H1 (cell line): ENCODE data around the gene CPLANE1. TPM values are rescaled to one million over a fixed set of nuclear protein-coding genes. Genes with fewer than 3 reads are reported as not detected.

ENCODE experiments used
- CTCF ChIA-PET: fragments of 300-600 bp; sonication (Branson Sonifier 250); formaldehyde crosslinking; loops from one replicate; lab custom pipeline; 2021; ENCODE audit not compliant: partially characterized antibody; lab: Charles Lee
- POLR2A ChIA-PET: fragments of 300-600 bp; sonication (Branson Sonifier 250); formaldehyde crosslinking; loops from one replicate; lab custom pipeline; 2021; ENCODE audit warnings: inconsistent platforms; ENCODE audit not compliant: partially characterized antibody; lab: Charles Lee
- DNase-seq, 2 experiments: peaks; one replicate each; pipeline versions ENCODE4 v3.0.0 to v3.0.0-alpha.2; 2010 to 2022; ENCODE audit warnings: low spot score in 2 of 2, low read depth in 1 of 2, mixed read lengths in 1 of 2
- FAIRE-seq: peaks from 2 replicates; lab custom pipeline; 2011; peaks lifted over from hg19 to GRCh38; lab: Jason Lieb, UNC
- H2AFZ ChIP-seq: 2 replicates; pipeline ENCODE4 v1.8.1; 2012; ENCODE audit warnings: low read length, inconsistent platforms
- H2AK5ac ChIP-seq: 2 replicates; pipeline ENCODE4 v1.6.1; 2013; ENCODE audit warnings: low read depth, low read length
- H2BK120ac ChIP-seq: replicated peaks from 2 replicates; pipeline ENCODE3; 2013; ENCODE audit warnings: low read depth, low read length, inconsistent platforms
- H2BK12ac ChIP-seq: 2 replicates; pipeline ENCODE4 v1.6.1; 2013; ENCODE audit warnings: low read depth, low read length
- H2BK15ac ChIP-seq: 2 replicates; pipeline ENCODE4 v1.6.1; 2013; ENCODE audit warnings: low read length
- H2BK20ac ChIP-seq: 2 replicates; pipeline ENCODE4 v1.6.1; 2013; ENCODE audit warnings: low read length
- H2BK5ac ChIP-seq: 2 replicates; pipeline ENCODE4 v1.6.1; 2013; ENCODE audit warnings: low read depth, low read length
- H3K14ac ChIP-seq: 2 replicates; pipeline ENCODE4 v1.6.1; 2013; ENCODE audit warnings: inconsistent platforms; ENCODE audit not compliant: insufficient read length
- H3K18ac ChIP-seq: 2 replicates; pipeline ENCODE4 v1.6.1; 2013; ENCODE audit warnings: low read length; ENCODE audit errors: extremely low read depth
- H3K23ac ChIP-seq: 2 replicates; pipeline ENCODE4 v1.6.1; 2013; ENCODE audit warnings: inconsistent platforms; ENCODE audit not compliant: insufficient read length
- H3K23me2 ChIP-seq: 2 replicates; pipeline ENCODE4 v1.6.1; 2013; ENCODE audit warnings: low read depth, low read length
- H3K27ac ChIP-seq: 2 replicates; pipeline ENCODE4 v1.6.1; 2011; ENCODE audit warnings: low read depth, low read length, inconsistent platforms
- H3K27me3 ChIP-seq, 4 experiments: replicated peaks in 1 of 4; 1 replicate in 1 of 4; 2 replicates in 3 of 4; pipeline versions ENCODE4 v1.6.1 to v1.8.1; 2011 to 2013; ENCODE audit warnings: low read length in 3 of 4, mild to moderate bottlenecking in 3 of 4, inconsistent platforms in 2 of 4, mixed read lengths in 2 of 4, moderate library complexity in 1 of 4; ENCODE audit not compliant: control insufficient read depth in 3 of 4, insufficient read depth in 3 of 4; ENCODE audit errors: extremely low read depth in 1 of 4
- H3K36me3 ChIP-seq, 4 experiments: 2 replicates each; pipeline versions ENCODE4 v1.6.1 to v1.8.1; 2011 to 2013; ENCODE audit warnings: mild to moderate bottlenecking in 4 of 4, low read length in 3 of 4, moderate library complexity in 2 of 4, control low read depth in 1 of 4, inconsistent platforms in 1 of 4; ENCODE audit not compliant: insufficient read depth in 4 of 4, control insufficient read depth in 2 of 4
- H3K4ac ChIP-seq: replicated peaks from 2 replicates; pipeline ENCODE3; 2013; ENCODE audit warnings: low read length, low read depth, mixed read lengths, inconsistent platforms; ENCODE audit not compliant: insufficient read length
- H3K4me1 ChIP-seq, 4 experiments: replicated peaks in 1 of 4; 1 replicate in 1 of 4; 2 replicates in 3 of 4; pipeline versions ENCODE4 v1.6.1 to v1.8.1; 2011 to 2013; ENCODE audit warnings: low read length in 3 of 4, inconsistent platforms in 2 of 4, mixed read lengths in 1 of 4; ENCODE audit not compliant: insufficient read depth in 4 of 4, control insufficient read depth in 3 of 4
- H3K4me2 ChIP-seq, 2 experiments: 2 replicates each; pipeline versions ENCODE4 v1.6.1 to v1.8.1; 2011 to 2013; ENCODE audit warnings: low read depth in 2 of 2, low read length in 2 of 2, control low read depth in 1 of 2, inconsistent platforms in 1 of 2, mild to moderate bottlenecking in 1 of 2; ENCODE audit not compliant: insufficient read depth in 1 of 2
- H3K4me3 ChIP-seq, 4 experiments: fragments of 200-600, 300-600 bp in 1 of 4; sonication (generic), shearing (Covaris generic), sonication (Bioruptor Twin) in 1 of 4; 2 replicates each; pipeline versions ENCODE4 v1.5.1 to v1.8.1; 2011 to 2016; ENCODE audit warnings: low read length in 4 of 4, low read depth in 3 of 4, control low read depth in 2 of 4, inconsistent platforms in 2 of 4, mild to moderate bottlenecking in 2 of 4, mixed read lengths in 1 of 4, moderate library complexity in 1 of 4; ENCODE audit not compliant: insufficient read depth in 2 of 4; ENCODE audit errors: extremely low read depth in 1 of 4
- H3K56ac ChIP-seq: replicated peaks from 2 replicates; pipeline ENCODE3; 2013; ENCODE audit warnings: low read depth, mild to moderate bottlenecking, mixed read lengths, low read length, inconsistent platforms; ENCODE audit not compliant: insufficient read length
- H3K79me1 ChIP-seq: 2 replicates; pipeline ENCODE4 v1.6.1; 2013; ENCODE audit warnings: low read depth, low read length, control low read depth
- H3K79me2 ChIP-seq, 2 experiments: 2 replicates each; pipeline versions ENCODE4 v1.6.1 to v1.8.1; 2012 to 2013; ENCODE audit warnings: low read length in 2 of 2, mild to moderate bottlenecking in 2 of 2, inconsistent platforms in 1 of 2; ENCODE audit not compliant: insufficient read depth in 2 of 2, control insufficient read depth in 1 of 2
- H3K9ac ChIP-seq, 4 experiments: replicated peaks in 1 of 4; 1 replicate in 1 of 4; 2 replicates in 3 of 4; pipeline versions ENCODE4 v1.6.1 to v1.8.1; 2011 to 2013; ENCODE audit warnings: low read depth in 3 of 4, low read length in 3 of 4, control low read depth in 2 of 4, mild to moderate bottlenecking in 2 of 4, moderate library complexity in 2 of 4, inconsistent platforms in 1 of 4; ENCODE audit errors: extremely low read depth in 1 of 4
- H3K9me3 ChIP-seq, 2 experiments: 2 replicates each; pipeline versions ENCODE4 v1.6.1 to v1.8.1; 2012 to 2013; ENCODE audit warnings: mild to moderate bottlenecking in 2 of 2, moderate library complexity in 2 of 2, control low read depth in 1 of 2, inconsistent platforms in 1 of 2, low read depth in 1 of 2, low read length in 1 of 2, mixed read lengths in 1 of 2; ENCODE audit not compliant: insufficient read depth in 2 of 2
- H4K20me1 ChIP-seq, 2 experiments: replicated peaks in 1 of 2; 2 replicates each; pipeline versions ENCODE3 to v1.8.1; 2011 to 2013; ENCODE audit warnings: inconsistent platforms in 2 of 2, low read length in 2 of 2, mild to moderate bottlenecking in 1 of 2; ENCODE audit not compliant: insufficient read depth in 2 of 2, control insufficient read depth in 1 of 2
- H4K5ac ChIP-seq: 2 replicates; pipeline ENCODE4 v1.6.1; 2013; ENCODE audit warnings: low read length, low read depth, mixed read lengths, inconsistent platforms; ENCODE audit not compliant: insufficient read length
- H4K8ac ChIP-seq: 2 replicates; pipeline ENCODE4 v1.8.0; 2013; ENCODE audit warnings: mild to moderate bottlenecking, moderate library complexity, low read length, inconsistent platforms; ENCODE audit not compliant: insufficient read depth; ENCODE audit errors: extremely low read depth
- H4K91ac ChIP-seq: replicated peaks from 2 replicates; pipeline ENCODE3; 2013; ENCODE audit warnings: low read length, mixed read lengths, inconsistent platforms; ENCODE audit not compliant: insufficient read length
- ASH2L ChIP-seq: fragments of 200-600, 300-600 bp; sonication (generic); IDR thresholded peaks from one replicate; pipeline ENCODE4 v1.7.1; 2017; ENCODE audit warnings: low read length
- CEBPB ChIP-seq: IDR thresholded peaks from 2 replicates; pipeline ENCODE4 v1.6.1; 2012; ENCODE audit warnings: low read depth, low read length
- HDAC6 ChIP-seq: IDR thresholded peaks from one replicate; pipeline ENCODE4 v1.7.1; 2012; ENCODE audit warnings: low read depth, mild to moderate bottlenecking, inconsistent platforms, low read length, moderate library complexity
- KDM1A ChIP-seq: fragments of 200-600, 300-600 bp; sonication (generic); IDR thresholded peaks from 2 replicates; pipeline ENCODE4 v1.7.1; 2016; ENCODE audit warnings: mild to moderate bottlenecking, low read length, borderline replicate concordance
- SIRT6 ChIP-seq: IDR thresholded peaks from one replicate; pipeline ENCODE4 v1.7.1; 2012; ENCODE audit warnings: low read length, inconsistent platforms
- SP4 ChIP-seq: IDR thresholded peaks from 2 replicates; pipeline ENCODE4 v1.6.1; 2012; ENCODE audit warnings: low read length, inconsistent platforms
- WGBS, 2 experiments: shearing (Covaris generic) in 1 of 2; methylation state at CpG; one replicate each; pipeline versions ENCODE4 v1.1.6 to v1.1.7; 2013 to 2015; ENCODE audit warnings: low lambda C conversion rate in 2 of 2, mixed read lengths in 2 of 2, inconsistent platforms in 1 of 2, low coverage in 1 of 2, missing lambda C conversion rate in 1 of 2; ENCODE audit not compliant: insufficient replicate concordance in 2 of 2, insufficient coverage in 1 of 2, insufficient read length in 1 of 2; ENCODE audit errors: extremely low coverage in 1 of 2, missing lambda C conversion rate in 1 of 2; 5-methylcytosine and 5-hydroxymethylcytosine counted together
- polyA plus RNA-seq, 7 experiments: library from polyadenylated mRNA; depleted of rRNA in 3 of 7; stranded (reverse) in 5 of 7; unstranded in 2 of 7; fragments of >200 nt in 5 of 7; fragments of 200-250 nt in 2 of 7; gene quantifications; 1 replicate in 5 of 7; 2 replicates in 1 of 7; 4 replicates in 1 of 7; pipeline versions ENCODE4 v1.2.1 to v1.2.3, GENCODE V29; 2011 to 2013; ENCODE audit warnings: missing spikeins in 2 of 7, mixed read lengths in 2 of 7
- total RNA-seq: library from RNA; stranded (reverse); fragmentation: NEBNext Ultra II Directional; extraction: Animal tissue kit (Norgen Biotek cat#: 25700); gene quantifications from 2 replicates; pipeline ENCODE4 v1.2.1, GENCODE V29; 2021
- TF ChIP-seq, protein P1 (sequence below), 3 experiments: IDR thresholded peaks; 1 replicate in 2 of 3; 2 replicates in 1 of 3; pipeline versions ENCODE4 v1.5.1 to v1.6.1; 2011; ENCODE audit warnings: low read length in 3 of 3, mild to moderate bottlenecking in 3 of 3, inconsistent platforms in 2 of 3, low read depth in 1 of 3, moderate library complexity in 1 of 3; ENCODE audit not compliant: insufficient read depth in 1 of 3; ENCODE audit errors: control extremely low read depth in 1 of 3

The CPLANE1 gene
- total and polyA plus RNA-seq, 2 of the 8 experiments (the other 6 are each of a cell fraction or from before 2014, with no cell fraction given), result 2.2 to 8.8 TPM

DNA sequence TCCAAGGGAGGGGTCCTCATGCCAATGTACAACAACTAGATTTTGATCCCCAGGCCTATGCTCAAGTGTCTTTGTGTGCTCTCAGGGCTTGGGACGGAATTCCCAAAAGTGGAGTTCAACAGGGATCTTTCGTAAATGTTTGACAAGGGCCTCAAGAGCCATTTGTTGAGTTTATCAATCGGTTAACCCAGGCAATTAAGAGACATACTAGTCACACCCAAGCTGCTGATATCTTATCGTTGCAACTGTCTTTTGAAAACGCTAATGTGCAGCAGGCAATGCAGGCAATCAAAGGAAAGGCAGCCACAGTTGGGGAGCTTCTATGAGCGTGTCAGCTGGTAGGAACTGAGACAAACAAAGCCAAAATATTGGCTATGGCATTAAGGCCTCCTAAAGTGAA lies 161.2 kb downstream of the CPLANE1 start:
- H2BK5ac ChIP-seq, result no peak overlapping the region
- ChIA-PET POLR2A (interaction anchor here (1.6 kb wide), 1 partner anchor 8 kb away, joined by 4 read pairs; no protein-coding TSS in a partner anchor), CTCF (interaction anchor here (0.7 to 2.1 kb wide), 2 partner anchors 348 to 358 kb away, joined by 4 to 5 read pairs; no protein-coding TSS in a partner anchor)
- peaks cover 0 to 10% (median 2%) of the 10 kb centered on the region in 4 experiments; a peak in 4 of 7 replicates for H3K4me1 ChIP-seq
- H4K5ac ChIP-seq, result no peak overlapping the region
- H3K56ac ChIP-seq, result no peak overlapping the region
- H3K4me2 ChIP-seq, result no peak overlapping the region
- H3K18ac ChIP-seq, result no peak overlapping the region
- no peak overlapping the region for H2BK12ac ChIP-seq
- no peaks in the 10 kb centered on the region for H3K36me3 ChIP-seq
- no peak overlapping the region for H3K4me3 ChIP-seq
- no peak overlapping the region for H3K14ac ChIP-seq
- no peak overlapping the region for H2AFZ ChIP-seq
- no peak overlapping the region for H4K91ac ChIP-seq
- no peak overlapping the region for H3K23ac ChIP-seq
- H4K20me1 ChIP-seq, result no peaks in the 10 kb centered on the region
- H3K9me3 ChIP-seq, result no peaks in the 10 kb centered on the region
- no peaks in the 10 kb centered on the region for H3K79me1 ChIP-seq
- H3K27me3 ChIP-seq, result peaks cover 15 to 28% (median 25%) of the 10 kb centered on the region in 4 experiments; a peak in 6 of 7 replicates
- no peak for DNase-seq
- FAIRE-seq, result no peak
- H3K23me2 ChIP-seq, result no peaks in the 10 kb centered on the region
- no peak overlapping the region for H3K27ac ChIP-seq
- no peak overlapping the region for H2AK5ac ChIP-seq
- H3K9ac ChIP-seq, result no peak overlapping the region
- no peak overlapping the region for H3K4ac ChIP-seq
- TF ChIP-seq SIRT6, result no peak
- TF ChIP-seq KDM1A, result no peak
- TF ChIP-seq, protein P1, sequence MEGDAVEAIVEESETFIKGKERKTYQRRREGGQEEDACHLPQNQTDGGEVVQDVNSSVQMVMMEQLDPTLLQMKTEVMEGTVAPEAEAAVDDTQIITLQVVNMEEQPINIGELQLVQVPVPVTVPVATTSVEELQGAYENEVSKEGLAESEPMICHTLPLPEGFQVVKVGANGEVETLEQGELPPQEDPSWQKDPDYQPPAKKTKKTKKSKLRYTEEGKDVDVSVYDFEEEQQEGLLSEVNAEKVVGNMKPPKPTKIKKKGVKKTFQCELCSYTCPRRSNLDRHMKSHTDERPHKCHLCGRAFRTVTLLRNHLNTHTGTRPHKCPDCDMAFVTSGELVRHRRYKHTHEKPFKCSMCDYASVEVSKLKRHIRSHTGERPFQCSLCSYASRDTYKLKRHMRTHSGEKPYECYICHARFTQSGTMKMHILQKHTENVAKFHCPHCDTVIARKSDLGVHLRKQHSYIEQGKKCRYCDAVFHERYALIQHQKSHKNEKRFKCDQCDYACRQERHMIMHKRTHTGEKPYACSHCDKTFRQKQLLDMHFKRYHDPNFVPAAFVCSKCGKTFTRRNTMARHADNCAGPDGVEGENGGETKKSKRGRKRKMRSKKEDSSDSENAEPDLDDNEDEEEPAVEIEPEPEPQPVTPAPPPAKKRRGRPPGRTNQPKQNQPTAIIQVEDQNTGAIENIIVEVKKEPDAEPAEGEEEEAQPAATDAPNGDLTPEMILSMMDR (IDR thresholded peaks at IDR 0.05; ENCODE audit: control extremely low read depth in 1 of 3, insufficient read depth in 1 of 3, low read depth in 1 of 3, low read length in 3 of 3), result no peak
- no peak for TF ChIP-seq CEBPB
- no peak for TF ChIP-seq HDAC6
- no peak for TF ChIP-seq SP4
- no peak for TF ChIP-seq ASH2L
- no peak overlapping the region for H2BK20ac ChIP-seq
- H4K8ac ChIP-seq, result no peak overlapping the region
- H3K79me2 ChIP-seq, result no peaks in the 10 kb centered on the region
- H2BK120ac ChIP-seq, result no peak overlapping the region
- no peak overlapping the region for H2BK15ac ChIP-seq
- 86% methylated on average over 6 of the region's 6 CpGs; no CpG with 5 or more reads in 1 of the 2 experiments for WGBS, 2 experiments
